ENCODE results near the gene DDN.

DDN gene

DNA sequence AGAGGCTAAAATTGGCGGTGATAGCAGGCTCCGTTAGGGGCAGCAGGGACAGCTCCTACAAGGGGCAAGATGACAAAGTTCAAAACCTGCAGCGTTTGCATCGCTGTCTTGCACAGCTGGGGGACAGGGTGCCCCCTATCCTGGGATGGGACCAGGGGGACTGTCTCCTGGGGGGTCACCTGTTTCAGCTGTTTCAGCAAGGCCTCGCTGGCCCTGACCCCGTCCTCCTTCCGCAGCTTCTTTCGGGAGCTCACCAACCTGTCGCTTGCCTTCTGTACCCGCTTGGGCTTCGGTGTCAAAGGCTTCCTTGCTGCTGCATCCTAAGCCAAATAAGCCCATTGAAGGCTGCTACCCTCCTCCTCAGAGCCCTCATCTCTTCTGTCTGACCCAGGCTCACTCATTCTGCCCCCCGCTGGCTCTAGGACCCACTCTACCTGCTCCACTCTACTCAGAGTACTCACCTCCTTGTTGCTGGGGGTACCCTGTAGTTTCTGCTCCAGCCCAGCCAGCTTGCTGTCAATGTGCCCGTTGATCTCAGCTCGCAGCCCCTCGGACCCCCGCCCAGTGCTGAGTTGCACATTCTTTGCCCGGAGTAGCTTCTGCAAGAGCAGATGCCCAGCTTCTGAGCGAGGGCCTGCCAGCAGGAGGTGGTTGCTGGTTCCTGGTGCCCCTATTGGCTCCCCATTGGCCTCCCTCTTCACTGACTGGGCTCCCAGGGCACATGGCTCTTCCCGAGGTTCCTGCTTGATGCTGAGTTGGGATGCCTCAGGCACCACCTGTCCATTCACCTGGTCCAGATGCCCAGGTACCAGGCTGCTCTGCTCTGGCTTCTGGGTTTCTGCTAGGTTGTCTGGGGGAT lies 31.8 kb upstream of the DDN start:
- no peak for DNase-seq

DNA sequence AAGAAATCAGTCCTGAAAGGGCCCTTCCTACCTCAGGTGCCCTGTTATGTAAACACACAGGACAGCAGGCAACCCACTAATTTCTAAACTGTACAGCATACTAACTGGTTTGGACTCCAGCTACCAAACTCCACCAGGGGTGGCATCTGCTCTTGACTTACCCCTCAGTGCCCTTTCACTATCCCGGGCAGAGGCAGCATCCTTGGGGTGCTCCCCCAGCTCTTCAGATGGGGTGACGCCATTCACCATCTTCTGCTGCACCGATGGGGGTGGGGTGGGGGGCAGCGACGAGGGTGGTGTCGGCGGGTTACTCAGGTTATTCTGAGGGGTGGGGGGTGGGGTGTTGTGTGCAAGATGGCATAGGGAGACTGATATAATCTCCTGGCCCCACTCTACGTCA lies 30.9 kb upstream of the DDN start:
- DNase-seq: no peak

DNA sequence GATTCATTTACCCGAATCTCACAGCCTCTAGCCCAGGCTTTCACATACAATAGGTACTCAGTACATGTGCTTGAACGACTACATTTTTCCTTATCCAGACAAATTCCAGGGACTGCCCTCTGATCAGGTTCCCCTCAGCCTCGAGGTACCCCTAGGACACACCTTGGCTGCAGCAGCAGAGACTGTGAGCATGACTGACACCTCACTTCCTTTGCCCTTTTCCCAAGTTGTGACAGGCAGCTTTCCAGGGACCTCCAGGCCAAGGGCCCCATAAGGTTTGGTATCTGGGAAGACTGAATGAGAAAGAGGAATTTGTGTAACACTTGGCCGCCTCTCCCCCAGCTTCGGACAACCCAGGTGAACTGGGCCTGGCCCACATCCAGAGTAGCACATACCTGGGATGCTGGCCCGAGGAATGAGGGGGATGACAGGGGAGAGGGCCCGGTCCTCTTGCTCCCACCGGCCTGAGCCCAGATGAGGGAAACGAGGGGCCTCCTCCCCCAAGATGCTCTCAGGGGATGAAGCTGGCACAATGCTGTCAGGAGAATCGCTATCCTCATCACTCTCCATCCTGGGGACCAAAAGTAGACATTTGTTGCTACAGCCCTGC lies 29.6 kb upstream of the DDN start:
- no peak for DNase-seq

DNA sequence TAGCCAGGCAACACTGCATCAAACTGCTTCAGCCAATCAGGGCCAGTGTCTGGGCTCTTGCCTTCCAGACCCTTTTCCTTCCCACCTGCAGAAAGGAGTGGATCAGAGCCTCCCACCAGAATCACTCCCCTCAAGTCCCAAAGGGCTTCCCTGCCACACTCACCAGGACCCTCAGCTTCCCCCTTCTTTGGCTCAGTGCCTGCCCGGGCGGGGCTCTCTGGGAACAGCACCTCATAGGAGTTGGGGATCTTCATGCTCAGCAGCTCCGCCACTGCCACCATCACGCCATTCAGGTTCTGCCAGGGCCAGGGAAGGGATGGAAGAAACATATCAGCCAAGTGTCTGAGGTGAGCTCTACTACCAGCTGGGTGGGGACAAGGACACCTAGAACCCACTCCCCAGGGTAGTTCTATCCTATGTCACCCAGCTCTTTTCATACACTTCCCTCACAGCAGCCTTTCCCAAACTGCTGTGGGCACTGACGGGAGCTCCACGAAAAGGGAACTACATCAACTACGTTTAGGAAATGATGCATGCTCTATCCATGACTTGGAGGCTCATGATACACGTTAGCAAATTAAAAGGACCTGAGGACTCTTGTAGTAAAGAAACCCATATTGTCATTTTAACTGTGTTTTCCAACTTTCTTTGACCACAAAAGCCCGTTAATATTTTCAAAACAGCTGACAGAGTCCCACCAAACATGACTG lies 28.8 kb upstream of the DDN start:
- no peak for DNase-seq

DNA sequence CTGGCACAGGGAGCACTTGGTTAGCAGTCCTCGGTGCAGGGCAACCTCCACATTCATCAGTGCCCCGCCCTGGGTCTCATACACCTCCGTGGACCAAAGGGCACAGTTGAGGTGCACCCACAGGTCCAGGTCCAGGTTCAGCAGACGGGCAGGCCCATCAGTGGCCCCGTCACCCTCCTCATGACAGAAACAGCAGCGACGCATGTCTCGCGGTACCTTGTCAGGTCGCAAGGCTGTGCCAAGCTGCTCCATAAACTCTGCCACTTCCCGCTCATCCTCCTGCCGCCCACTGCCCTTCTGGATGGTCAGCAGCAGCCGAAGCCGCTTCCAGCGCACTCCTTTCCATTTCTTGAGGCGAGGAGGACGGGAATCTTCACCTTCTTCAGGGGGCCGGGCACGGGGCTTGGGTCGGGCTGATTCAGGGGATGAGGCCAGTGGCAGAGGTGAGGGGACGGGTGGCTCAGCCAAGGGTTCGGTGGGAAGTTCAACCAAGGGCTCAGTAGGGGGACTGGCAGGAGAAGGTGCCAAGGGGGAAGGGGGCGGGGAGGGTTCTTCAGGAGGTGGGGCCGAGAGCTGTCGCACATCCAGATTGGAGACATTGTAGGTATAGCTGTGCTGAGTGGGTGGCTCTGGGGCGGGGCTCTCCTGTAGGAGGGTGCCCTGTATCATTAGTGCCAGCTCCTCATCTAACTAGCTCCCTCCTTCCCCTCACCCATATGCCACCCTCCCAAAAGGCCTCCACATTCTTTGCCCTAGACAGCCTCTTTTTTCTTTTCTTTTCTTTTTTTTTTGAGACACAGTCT lies 27.7 kb upstream of the DDN start:
- DNase-seq: no peak

DNA sequence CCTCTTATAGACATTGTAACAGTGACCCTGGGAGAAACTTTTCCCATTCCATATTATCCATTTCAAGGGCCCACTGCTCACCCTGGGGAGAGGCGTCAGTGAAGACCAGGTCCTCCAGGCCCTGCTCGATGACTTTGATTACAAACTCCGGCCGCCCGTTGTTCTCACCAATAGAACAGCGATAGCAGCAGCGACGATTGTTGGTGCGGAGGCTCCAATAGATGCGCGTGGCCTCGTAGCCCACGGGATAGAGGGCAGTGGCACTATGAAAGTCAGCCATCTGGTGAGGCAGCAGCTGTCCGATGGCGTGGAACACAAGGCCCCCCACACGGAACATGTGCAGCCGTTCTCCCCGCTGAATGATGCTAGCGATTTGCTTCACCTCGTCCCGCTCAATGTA lies 26.9 kb upstream of the DDN start:
- no peak for DNase-seq

DNA sequence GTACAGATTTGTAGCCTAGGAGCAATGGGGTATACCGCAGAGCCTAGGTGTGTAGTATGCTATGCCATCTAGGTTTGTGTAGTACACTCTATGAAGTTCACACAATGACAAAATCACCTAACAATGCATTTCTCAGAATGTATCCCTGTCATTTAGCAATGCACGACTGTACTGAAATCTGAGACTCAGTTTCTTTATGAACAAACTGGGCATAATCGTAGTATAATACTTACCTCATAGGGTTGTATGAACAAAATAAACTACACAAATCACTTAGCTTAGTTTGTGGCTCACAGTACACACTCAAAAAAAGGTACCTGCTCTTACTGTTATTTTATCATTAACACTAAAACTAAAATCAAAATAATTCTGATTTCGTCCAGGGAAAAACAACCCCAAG lies 26.3 kb upstream of the DDN start:
- DNase-seq: no peak

DNA sequence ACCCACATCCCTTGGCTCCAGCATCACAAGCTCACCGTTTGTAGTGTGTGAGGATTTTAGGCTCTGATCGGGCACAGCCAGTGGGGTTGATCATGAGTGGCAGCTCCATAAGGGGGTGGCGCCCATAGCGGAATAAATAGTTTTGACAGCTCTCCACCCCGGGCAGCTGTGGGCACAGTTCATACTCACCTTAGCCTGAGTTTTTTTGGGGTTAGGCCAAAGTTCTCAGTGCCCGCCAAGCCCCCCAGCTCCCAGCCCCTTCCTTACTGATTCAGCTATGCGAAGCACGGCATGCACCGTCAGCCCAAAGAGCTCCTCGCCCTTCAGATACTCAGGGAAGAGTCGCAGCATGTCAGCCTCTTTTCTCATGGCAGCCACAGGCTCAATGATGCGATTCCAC lies 25.4 kb upstream of the DDN start:
- no peak for DNase-seq

DNA sequence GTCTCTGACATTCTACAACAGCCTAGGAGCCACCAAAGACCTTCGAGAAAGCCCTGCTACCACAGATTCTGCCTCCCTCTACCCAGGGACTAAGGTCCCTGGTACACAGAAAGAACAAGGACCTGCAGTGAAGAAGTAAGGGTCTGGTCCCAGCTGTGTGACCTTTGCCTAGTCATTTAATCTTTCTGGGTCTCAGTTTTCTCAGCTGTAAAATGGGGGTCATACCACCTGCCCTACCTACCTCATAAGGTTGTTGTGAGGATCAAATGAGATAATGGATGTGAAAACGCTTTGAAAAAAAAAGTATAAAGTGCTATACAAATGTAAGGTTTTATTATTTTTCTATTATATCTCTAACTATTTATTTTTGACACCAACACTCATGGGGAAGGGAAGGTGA lies 24.6 kb upstream of the DDN start:
- no peak for DNase-seq

DNA sequence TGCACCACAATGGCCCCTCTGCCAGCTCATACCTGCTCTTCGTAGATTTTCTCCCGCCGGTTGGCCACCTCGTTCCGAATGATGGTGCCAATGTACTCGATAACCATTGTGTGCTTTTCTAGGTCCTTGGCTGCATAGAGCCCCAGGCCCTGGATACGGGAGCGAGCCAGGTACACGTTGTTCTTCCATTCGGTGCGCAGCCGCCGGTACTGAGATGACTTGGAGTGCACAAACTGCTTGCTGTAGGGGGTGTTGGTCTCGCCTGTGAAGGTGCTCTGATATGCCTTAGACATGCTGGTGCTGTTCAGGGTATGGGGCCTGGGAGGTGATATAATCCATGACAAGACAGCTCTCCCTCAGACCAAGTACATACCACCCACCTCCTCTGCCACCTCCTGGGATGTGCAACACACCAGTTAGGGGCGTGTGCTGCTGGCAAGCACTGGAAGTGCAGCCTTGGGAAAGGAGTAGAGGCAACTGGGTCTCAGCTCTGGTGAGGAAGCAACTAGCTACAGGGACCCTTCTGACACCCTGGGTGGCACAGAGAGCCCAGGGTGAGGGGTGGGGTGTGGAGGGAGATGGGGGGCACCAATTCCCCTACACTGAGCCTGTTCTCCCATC lies 23.5 kb upstream of the DDN start:
- no peak for DNase-seq

DNA sequence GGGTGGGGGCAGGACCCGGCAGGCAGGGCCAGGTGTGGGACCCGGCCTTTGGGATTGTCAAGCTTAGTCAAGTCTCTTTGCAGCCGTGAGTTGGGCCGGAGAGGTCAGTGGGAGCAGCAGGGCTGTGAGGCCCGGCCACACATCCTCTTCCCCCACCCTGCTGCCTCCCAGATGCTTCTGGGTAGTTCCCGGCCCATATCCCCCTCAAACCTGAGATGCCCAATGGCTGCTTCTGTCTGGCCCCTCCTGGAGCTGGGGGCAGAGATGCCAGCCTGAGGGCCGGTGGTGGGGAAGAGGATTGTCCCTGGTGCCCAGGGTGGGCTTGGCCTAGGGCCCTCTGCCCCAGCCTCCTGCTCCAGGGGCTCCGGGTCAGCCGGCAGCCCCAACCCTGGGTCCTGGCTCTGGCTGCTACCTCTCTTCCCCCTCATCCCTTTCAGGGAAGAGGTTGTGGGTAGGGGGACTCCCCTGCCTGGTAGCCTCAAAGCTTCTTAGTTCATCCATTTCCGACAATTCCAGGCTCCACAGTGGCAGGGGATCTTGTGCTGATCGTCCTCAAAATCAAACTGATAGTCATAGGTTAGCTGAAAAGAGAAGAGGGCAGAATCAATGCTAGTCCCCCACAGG lies 22.2 kb upstream of the DDN start:
- peak; percentile 16 for DNase-seq

DNA sequence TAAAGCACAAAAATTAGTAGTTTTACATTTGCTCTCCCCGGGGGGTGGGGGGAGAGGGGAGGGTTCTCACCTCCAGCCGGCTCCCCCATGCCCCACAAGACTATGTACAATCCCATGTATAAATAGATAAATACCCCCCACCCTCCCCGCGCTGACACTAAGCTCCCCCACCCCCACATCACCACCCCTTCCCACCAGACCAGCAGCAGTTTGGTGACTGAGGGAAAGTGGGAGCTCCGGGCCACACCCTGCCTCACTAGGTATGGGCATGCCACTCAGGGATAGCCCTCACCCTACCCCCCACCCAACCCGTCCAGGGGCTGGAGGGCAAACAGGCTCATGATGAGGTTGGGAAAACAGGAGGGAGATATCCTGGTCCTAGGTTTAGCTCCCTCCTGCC lies 21.3 kb upstream of the DDN start:
- DNase-seq: peak; percentile 16

DNA sequence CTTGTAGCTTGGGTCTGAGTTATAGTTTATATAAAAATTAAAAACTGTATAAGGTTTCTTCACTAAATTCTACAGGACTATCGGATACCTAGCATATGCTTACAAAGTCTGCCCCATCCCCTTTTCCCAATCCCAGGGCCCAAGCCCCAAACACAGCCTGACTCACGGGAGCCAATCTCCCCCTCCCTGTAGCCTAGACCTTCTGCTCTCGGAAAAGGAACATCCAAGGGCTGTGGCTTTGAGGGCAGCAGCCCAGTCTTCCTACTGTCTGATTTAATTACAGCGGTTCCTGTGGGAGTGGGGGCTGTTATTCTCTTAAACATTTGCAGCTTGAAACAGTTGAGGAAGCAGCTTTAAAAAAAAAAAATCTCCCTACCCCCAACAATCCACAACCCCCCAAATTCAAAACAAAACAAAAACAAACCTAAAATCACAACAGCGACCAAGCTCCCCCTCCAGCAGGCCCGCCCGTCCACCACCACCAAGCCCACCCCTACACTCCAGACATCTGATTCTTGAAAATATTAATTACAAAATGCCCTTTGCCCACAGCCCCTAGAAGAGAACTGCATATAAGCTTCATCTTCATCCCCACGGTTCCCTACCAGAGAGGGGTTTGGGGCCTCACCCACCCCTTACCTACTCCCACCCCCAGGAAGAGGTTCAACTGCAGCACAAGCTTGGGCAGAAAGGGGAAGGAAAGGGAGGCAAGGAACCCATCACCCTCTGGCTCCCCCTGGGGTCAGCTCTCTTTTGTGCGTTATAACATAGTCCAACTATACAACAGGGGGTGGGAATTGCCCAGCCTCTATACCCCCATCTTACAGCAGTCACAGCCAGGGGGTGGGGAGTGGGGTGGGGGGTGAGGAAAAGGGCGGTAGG lies 20.5 kb upstream of the DDN start:
- peak; percentile 57 for DNase-seq

DNA sequence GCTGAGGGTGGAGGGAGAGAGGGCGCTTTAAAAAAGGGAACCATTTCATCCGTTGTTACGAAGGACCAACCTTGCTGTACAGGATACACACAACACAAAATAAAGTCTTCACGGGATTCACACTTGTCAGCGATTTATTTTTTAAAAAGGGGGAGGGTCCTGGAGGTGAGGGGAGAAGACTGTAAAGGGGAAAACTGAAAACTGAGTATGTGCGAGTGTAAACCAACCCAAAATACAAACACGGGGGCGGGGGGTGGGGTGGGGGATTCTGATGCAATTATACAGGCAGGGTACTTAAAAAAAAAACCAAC lies 19.9 kb upstream of the DDN start:
- no peak for DNase-seq

DNA sequence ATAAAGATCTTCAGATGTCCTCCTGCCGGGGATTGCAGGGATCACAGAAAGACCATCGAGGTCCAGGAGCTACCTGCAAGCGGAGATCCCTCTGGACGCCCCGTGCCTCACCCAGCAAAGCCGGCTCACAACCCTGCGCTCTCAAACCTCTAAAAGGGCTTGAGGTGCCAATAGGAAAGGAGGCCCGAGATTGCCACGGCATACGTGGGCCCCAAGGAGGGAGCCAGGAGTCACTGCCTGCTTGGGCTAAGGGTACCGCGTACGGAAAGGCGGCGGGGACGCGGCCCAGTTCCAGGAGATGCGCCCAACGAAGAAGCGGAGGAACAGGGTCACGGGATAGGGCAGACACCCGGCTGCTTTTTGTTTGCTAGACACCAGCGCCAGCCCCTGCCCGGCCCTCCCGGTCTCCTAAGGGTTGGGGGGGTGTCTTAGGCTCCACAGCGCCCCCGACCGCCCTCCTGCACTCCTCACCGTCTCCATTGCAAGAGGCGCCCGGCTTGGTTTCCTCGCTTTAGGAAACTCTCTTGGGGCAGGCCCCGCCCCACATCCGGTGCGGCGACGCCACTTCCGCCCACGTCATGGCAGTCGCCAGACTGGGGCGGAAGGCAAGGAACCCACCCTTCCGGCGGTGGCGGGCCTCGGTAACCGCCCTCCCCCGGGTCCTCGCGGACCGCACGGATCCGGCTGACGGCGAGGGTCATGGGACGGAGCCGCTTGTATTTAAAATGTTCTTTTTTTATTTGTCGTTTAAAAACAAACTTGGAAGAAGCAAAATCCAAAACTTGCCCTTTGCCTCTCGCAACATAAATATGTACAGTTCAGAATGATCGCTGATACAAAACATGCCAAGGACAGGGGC lies 19.3 kb upstream of the DDN start, which contains the start of gene PRKAG1:
TSS of gene PRKAG1 (minus strand) at position 516 of the 859 bp plus-strand sequence. CDS start at position 480, 36 bp downstream.
- DNase-seq: peak; percentile 97

DNA sequence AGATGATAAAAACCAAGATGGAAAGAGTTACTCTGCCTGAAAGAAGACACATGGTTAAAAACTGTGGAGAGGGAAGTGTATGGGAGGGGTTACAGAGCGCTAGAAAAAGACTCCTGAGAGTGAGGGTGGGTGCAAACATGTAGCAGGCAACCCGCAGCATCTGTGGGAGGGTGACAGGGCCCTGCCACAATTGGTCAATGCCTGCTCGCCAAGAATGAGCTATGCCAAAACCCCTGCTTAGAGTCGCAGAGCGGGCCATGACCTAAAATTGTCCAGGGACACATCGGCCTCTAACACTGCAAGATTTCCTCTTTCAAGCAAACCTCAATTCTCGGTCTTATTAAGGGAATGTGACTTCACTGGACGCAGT lies 18.7 kb upstream of the DDN start:
- no peak for DNase-seq

DNA sequence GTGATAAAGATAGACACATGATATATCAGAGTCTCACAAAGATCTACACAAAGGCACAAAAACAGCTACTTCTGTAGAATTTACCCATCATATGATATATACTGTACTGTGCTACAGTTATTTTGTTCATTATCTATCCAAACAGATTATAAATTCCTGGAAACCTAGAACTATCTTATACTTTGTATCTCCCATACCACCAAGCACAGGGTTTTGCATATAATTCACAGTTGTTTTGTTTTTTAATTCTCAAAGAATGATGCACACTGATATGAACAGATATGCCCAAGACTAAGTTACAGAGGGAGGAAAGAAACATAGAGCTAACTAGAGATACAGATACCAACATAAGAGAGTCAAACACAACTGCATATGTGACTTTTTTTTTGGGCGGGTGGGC lies 16.0 kb upstream of the DDN start:
- DNase-seq: no peak

DNA sequence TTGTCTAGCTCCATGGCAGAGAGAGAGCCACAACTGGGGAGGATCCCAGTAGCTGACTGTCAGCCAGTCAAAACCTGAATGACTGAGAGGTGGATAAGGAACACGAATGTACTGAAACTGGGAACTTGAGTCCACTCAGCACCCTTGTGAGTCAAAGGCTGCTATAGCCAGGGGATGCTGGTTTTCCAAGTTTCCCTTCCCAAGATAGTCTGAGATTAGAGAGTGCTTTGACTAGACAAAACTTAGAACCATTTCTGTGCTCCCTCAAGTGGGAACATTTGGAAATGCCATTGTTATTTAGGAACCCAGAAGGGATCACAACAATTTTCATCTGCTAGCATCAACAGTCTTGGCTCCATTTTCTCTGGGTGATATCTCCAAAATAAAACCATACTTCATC lies 15.4 kb upstream of the DDN start:
- no peak for DNase-seq

DNA sequence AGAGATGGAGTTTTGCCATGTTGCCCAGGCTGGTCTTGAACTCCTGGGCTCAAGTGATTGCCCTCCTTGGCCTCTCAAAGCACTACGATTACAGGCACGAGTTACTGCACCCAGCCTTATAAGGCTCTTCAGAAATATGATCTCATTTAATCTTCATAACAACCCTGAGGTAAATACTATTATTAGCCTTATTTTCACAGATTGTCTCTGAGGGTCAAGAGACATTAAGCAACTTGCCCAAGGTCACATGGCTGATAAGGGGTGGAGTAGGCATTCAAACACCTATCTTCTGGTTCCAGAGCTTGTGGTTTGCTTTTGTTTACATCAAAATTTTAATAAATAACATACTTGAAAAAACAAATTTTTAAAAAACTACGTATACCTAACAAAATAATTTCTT lies 14.3 kb upstream of the DDN start:
- no peak for DNase-seq

DNA sequence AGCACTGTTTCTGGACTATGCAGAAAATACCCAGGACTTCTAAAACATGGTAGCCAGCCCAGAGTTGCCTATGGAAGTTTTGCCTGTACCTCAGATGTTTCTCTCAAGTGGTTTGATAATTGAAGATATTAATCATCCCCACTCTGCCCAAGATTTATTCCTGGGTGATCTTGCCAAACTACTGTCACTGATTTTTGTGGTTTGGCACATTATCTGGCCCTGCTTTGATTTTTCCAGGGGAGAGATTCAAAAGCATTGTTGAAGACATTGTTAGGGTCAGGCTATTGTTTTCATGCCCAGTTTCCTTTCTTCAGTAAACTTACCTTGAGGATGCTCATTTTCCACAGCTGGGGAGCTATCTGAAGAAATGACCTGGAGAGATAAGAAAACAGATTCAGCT lies 13.6 kb upstream of the DDN start:
- DNase-seq: no peak

Data from activated T-cell treated with anti-CD3 and anti-CD28 coated beads, Interleukin-2, amount 50 U/mL, for 1 hour (primary cell).